GM10266 (cell line): ENCODE data around the gene FGF23.
"Not testable (repeated sequence)": the region's sequence is repeated elsewhere in the genome, so short reads cannot be mapped to it uniquely, and the experiment has no call there.

ENCODE experiments used
- DNase-seq: peaks from one replicate; pipeline ENCODE4 v3.0.0; 2012; ENCODE audit errors: extremely low spot score
- TF ChIP-seq, protein P1 (sequence below): IDR thresholded peaks from 2 replicates; pipeline ENCODE4 v1.5.1; 2012; ENCODE audit warnings: mild to moderate bottlenecking, low read depth; ENCODE audit not compliant: control insufficient read depth, insufficient read depth; ENCODE audit errors: missing control alignments

FGF23 gene

DNA sequence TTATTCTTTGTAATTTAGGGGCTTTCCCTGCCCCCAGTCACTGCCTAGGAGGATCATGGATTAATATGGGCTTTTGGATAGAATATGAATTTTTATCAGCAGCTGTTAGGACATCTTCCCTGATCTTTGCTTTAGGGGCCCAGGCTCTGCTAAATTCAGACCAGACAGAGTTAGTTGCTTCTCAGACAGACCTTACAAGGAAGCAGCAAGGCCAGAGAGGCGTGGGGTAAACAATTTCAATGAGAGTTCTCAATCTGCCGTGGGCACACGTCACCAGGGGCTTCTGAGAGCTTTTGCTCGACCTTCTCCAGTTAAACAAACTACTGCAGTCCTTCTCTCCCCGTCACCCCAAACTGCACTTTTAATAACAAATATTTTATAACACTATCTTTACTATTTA is 38.4 kb upstream of the FGF23 start:
- no peak for DNase-seq
- TF ChIP-seq, protein P1, sequence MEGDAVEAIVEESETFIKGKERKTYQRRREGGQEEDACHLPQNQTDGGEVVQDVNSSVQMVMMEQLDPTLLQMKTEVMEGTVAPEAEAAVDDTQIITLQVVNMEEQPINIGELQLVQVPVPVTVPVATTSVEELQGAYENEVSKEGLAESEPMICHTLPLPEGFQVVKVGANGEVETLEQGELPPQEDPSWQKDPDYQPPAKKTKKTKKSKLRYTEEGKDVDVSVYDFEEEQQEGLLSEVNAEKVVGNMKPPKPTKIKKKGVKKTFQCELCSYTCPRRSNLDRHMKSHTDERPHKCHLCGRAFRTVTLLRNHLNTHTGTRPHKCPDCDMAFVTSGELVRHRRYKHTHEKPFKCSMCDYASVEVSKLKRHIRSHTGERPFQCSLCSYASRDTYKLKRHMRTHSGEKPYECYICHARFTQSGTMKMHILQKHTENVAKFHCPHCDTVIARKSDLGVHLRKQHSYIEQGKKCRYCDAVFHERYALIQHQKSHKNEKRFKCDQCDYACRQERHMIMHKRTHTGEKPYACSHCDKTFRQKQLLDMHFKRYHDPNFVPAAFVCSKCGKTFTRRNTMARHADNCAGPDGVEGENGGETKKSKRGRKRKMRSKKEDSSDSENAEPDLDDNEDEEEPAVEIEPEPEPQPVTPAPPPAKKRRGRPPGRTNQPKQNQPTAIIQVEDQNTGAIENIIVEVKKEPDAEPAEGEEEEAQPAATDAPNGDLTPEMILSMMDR = no peak

DNA sequence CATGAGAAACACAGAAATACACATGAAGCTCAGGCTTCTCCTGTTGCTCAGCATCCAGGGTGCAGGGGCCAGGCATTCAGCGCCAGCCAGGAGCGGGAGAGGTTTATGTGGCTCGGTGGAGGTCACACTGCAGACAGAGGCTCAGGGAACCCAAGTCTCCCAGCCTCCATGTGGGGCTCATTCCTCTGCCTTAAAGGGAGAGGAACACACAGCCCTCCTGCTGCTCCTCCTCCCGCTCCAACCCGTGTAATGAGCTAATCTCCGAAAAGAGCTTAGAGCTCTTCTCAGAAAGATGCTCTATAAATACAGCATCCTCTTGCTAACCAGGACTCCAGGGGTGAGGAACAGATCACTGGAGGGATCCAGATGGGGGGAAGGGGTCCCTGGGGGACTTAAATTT is 37.9 kb upstream of the FGF23 start:
- no peak for DNase-seq

GRCh38 chr12:4416276-4416675 is 36.8 kb upstream of the FGF23 start:
- TF ChIP-seq, protein P1 = no peak
- no peak for DNase-seq

More for the DNA sequence above, 37.9 kb upstream of the FGF23 start:
- TF ChIP-seq, protein P1 = no peak

DNA sequence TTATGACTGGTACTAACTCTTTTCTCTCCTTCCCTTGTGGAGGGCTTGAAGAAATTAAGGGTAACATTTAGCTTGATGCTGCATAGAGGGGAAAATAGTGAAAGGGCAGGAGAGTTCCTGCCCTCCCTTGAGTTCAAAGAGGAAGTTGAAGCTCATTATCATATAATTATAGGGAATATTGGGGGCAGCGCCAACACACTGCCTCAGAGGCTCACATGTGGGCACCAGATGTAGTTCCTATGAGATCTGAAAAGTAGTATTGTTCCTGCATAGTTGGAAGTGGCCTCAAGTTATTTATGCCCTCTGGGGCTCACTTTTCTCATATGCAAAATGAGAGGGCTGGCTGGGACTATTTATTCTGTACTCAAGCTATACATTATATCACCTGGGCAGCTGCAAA is 33.0 kb upstream of the FGF23 start:
- DNase-seq = no peak
- TF ChIP-seq, protein P1 = no peak

GRCh38 chr12:4412056-4412455 is 32.5 kb upstream of the FGF23 start:
- TF ChIP-seq, protein P1 = no peak
- DNase-seq = no peak

- DNase-seq = no peak
- TF ChIP-seq, protein P1 = no peak
These were observed 27.6 kb upstream of the FGF23 start for GRCh38 chr12:4407136-4407535.

- DNase-seq = not testable (repeated sequence)
These were observed 25.5 kb upstream of the FGF23 start for GRCh38 chr12:4404877-4405637.

GRCh38 chr12:4402996-4403395 is 23.5 kb upstream of the FGF23 start:
- DNase-seq = no peak
- TF ChIP-seq, protein P1 = no peak
